ENCODE results near the gene ERMARD.

The ERMARD gene

DNA sequence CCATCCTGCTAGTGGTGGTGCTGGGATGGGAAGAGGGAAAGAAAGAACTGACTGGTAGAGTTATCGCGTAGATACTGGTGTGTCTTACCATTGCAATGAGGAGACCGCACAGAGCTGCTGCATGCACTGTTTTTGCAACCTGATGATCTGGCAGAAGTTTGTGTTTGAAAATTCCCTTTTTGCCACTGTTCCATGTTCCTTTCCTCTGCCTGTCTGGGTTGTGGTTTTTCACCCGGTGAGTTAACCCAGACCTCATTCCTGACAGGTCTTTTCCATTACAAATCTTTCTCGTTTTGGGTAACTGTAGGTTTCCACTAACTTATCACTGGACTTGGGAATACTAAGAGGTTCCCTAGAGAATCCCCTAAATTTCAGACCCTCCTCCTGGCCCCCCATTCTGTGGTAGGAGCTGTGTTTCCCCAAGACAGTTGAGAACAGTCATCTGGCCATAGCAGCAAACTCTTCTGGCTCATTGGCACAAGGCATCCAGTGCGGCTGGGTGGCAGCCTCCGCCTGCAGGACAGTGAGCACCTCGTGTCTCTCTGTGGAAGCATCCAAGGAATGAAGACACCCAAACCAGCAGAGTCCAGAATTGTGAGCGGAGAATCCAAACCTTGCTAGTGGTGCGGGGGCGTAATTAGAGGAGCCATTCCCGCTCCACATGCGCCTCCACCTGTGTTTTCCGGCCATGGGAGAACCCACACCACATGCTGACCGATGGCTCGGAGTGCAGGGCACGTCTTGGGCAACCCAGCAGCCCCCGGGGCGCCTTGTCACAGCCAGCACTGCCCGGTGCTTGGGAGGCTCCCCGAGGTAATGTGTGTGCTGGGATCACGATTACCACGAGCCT is 32.8 kb downstream of the ERMARD start:
- no CpG with 5 or more reads among the region's 23 CpGs for whole genome bisulfite sequencing (ENCODE audit: extremely low coverage, insufficient coverage, insufficient read length)
- H3K4ac ChIP-seq (ENCODE audit: low read depth, low read length), result no peak overlapping the region
- H3K27me3 ChIP-seq (ENCODE audit: insufficient read depth, low read length), result no peaks in the 10 kb centered on the region
- H4K8ac ChIP-seq (ENCODE audit: low read depth, low read length), result no peak overlapping the region
- no peak overlapping the region for H3K4me2 ChIP-seq (ENCODE audit: low read length)
- no peak overlapping the region for H3K14ac ChIP-seq (ENCODE audit: low read length)
- peak in 1 of 2 donors; percentile 39 for DNase-seq
- no peaks in the 10 kb centered on the region for H3K79me1 ChIP-seq (ENCODE audit: low read length)
- no peak overlapping the region for H3K9ac ChIP-seq (ENCODE audit: low read length)
- H2BK120ac ChIP-seq (ENCODE audit: insufficient read depth, low read length, poor library complexity), result no peak overlapping the region
- H3K79me2 ChIP-seq (ENCODE audit: control insufficient read depth, insufficient read depth, low read length, poor library complexity), result no peaks in the 10 kb centered on the region
- peak overlapping the region; percentile 12 for H2BK12ac ChIP-seq (ENCODE audit: low read length)
- no peak overlapping the region for H2BK5ac ChIP-seq (ENCODE audit: low read depth, low read length, poor library complexity)
- H3K9me3 ChIP-seq (ENCODE audit: insufficient read depth, low read depth, low read length), result no peaks in the 10 kb centered on the region
- no peak overlapping the region for H3K27ac ChIP-seq (ENCODE audit: low read depth, low read length)
- peaks cover 6 to 7% of the 10 kb centered on the region in 2 experiments for H3K36me3 ChIP-seq (ENCODE audit: control insufficient read depth in 1 of 2, insufficient read depth in 2 of 2, low read length in 2 of 2)
- H2AK5ac ChIP-seq (ENCODE audit: low read length), result no peak overlapping the region
- H4K91ac ChIP-seq (ENCODE audit: low read depth, low read length), result no peak overlapping the region
- peaks cover 7 to 12% of the 10 kb centered on the region in 2 experiments for H3K4me1 ChIP-seq (ENCODE audit: control insufficient read depth in 1 of 2, insufficient read depth in 2 of 2, low read length in 2 of 2)
- H2AFZ ChIP-seq (ENCODE audit: insufficient read depth, low read length, poor library complexity), result no peak overlapping the region
- H3K23ac ChIP-seq (ENCODE audit: low read length), result no peak overlapping the region
- H3K4me3 ChIP-seq (ENCODE audit: low read depth, low read length), result no peak overlapping the region
- no peak overlapping the region for H3K18ac ChIP-seq (ENCODE audit: low read length)
- no peak overlapping the region for H4K12ac ChIP-seq (ENCODE audit: low read depth, low read length)

DNA sequence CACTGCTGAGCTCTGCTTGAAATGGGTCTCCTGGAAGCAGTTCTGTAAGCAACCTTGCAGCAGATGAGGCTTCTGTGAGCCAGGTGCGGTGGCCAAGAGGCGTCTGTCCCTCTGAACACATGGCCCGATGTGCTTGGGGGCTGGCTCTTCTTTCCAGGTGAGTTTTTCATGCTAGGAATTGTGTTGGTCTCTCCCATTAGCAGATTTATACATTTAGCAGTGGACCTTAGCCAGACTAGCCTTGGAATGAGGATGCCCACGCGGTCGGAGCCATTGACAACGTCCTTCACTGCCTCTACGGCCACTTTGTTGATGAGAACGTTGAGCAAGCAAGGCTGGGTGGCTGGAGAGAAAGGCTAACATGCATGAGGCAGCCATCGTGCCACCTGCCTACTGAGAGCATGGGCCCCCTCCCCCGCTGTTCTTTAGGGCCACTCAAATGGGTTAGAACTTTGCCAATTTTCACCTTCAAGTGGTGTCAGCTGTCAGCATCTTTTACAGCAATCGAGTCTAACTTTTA is 33.5 kb downstream of the ERMARD start:
- Histone ChIP-seq H3K14ac (ENCODE audit: low read length) (no peak overlapping the region), H3K27me3 (ENCODE audit: insufficient read depth, low read length) (no peaks in the 10 kb centered on the region), H3K36me3 (ENCODE audit: control insufficient read depth in 1 of 2, insufficient read depth in 2 of 2, low read length in 2 of 2) (peaks cover 5 to 7% of the 10 kb centered on the region in 2 experiments), H3K9me3 (ENCODE audit: insufficient read depth, low read depth, low read length) (no peaks in the 10 kb centered on the region), H4K8ac (ENCODE audit: low read depth, low read length) (no peak overlapping the region), H2BK5ac (ENCODE audit: low read depth, low read length, poor library complexity) (no peak overlapping the region), H3K4me2 (ENCODE audit: low read length) (no peak overlapping the region), H2BK120ac (ENCODE audit: insufficient read depth, low read length, poor library complexity) (no peak overlapping the region), H2AFZ (ENCODE audit: insufficient read depth, low read length, poor library complexity) (no peak overlapping the region), H3K27ac (ENCODE audit: low read depth, low read length) (no peak overlapping the region), H4K91ac (ENCODE audit: low read depth, low read length) (no peak overlapping the region), H2AK5ac (ENCODE audit: low read length) (no peak overlapping the region), H2BK12ac (ENCODE audit: low read length) (peak overlapping the region; percentile 12), H3K23ac (ENCODE audit: low read length) (no peak overlapping the region), H3K4me3 (ENCODE audit: low read depth, low read length) (no peak overlapping the region), H3K79me1 (ENCODE audit: low read length) (no peaks in the 10 kb centered on the region), H3K4me1 (ENCODE audit: control insufficient read depth in 1 of 2, insufficient read depth in 2 of 2, low read length in 2 of 2) (peaks cover 9 to 12% of the 10 kb centered on the region in 2 experiments), H3K4ac (ENCODE audit: low read depth, low read length) (no peak overlapping the region), H3K18ac (ENCODE audit: low read length) (no peak overlapping the region), H3K79me2 (ENCODE audit: control insufficient read depth, insufficient read depth, low read length, poor library complexity) (no peaks in the 10 kb centered on the region), H4K12ac (ENCODE audit: low read depth, low read length) (no peak overlapping the region), H3K9ac (ENCODE audit: low read length) (no peak overlapping the region)
- WGBS (ENCODE audit: extremely low coverage, insufficient coverage, insufficient read length), result no CpG with 5 or more reads among the region's 12 CpGs
- no peak for DNase-seq

DNA sequence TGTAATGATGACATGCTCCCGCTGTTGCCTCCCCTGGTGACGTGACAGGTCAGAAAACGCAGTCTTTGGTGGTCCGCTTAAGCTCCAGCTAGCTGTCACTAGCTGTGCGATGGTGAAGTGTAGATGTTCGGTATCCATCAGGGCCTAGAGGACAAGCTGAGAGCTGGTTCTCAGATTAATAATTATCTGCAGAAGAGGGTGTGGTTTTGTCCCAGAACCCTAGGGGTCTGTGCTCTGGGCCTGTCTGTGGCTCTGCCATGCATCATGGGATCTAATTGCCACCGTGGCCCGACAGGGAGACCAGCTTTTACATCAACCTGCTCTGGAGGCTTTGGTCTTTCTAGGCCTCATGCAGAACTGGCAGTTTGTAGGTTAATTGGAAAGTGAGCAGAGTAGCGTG is 34.1 kb downstream of the ERMARD start:
- Histone ChIP-seq H3K4me1 (ENCODE audit: control insufficient read depth in 1 of 2, insufficient read depth in 2 of 2, low read length in 2 of 2) (peaks cover 9 to 16% of the 10 kb centered on the region in 2 experiments), H3K4me2 (ENCODE audit: low read length) (no peak overlapping the region)
- no CpG with 5 or more reads among the region's 9 CpGs for WGBS (ENCODE audit: extremely low coverage, insufficient coverage, insufficient read length)

DNA sequence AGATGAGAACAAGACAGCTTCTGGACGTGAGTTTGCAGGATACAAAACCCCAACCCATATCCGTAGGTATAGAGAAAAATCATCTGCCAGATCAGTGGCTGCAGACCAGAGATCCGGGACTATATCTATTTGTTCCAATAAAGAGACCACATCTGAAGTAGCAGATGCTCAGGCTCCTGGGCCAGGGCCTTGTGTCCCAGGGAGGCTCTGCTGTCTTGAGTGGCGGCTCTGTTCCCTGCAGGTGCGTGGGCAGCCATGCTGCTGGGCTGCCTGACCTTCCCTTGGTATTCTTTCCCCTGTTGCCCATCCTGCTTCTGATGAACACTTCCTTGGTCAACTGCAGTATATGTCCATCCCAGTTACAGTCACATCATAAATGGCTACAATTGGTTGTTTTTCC is 34.9 kb downstream of the ERMARD start:
- WGBS (ENCODE audit: extremely low coverage, insufficient coverage, insufficient read length), result no CpG with 5 or more reads among the region's 5 CpGs
- no peak overlapping the region for H2AFZ ChIP-seq (ENCODE audit: insufficient read depth, low read length, poor library complexity)
- peaks cover 9 to 17% of the 10 kb centered on the region in 2 experiments for H3K4me1 ChIP-seq (ENCODE audit: control insufficient read depth in 1 of 2, insufficient read depth in 2 of 2, low read length in 2 of 2)
- H3K4me2 ChIP-seq (ENCODE audit: low read length), result no peak overlapping the region
- H2BK12ac ChIP-seq (ENCODE audit: low read length), result no peak overlapping the region
- H4K8ac ChIP-seq (ENCODE audit: low read depth, low read length), result no peak overlapping the region
- H3K9ac ChIP-seq (ENCODE audit: low read length), result no peak overlapping the region
- no peaks in the 10 kb centered on the region for H3K27me3 ChIP-seq (ENCODE audit: insufficient read depth, low read length)
- no peak overlapping the region for H3K4me3 ChIP-seq (ENCODE audit: low read depth, low read length)
- no peak overlapping the region for H3K4ac ChIP-seq (ENCODE audit: low read depth, low read length)
- peaks cover 3 to 5% of the 10 kb centered on the region in 2 experiments for H3K36me3 ChIP-seq (ENCODE audit: control insufficient read depth in 1 of 2, insufficient read depth in 2 of 2, low read length in 2 of 2)
- H3K18ac ChIP-seq (ENCODE audit: low read length), result no peak overlapping the region
- H4K12ac ChIP-seq (ENCODE audit: low read depth, low read length), result no peak overlapping the region
- H2BK5ac ChIP-seq (ENCODE audit: low read depth, low read length, poor library complexity), result no peak overlapping the region
- H3K14ac ChIP-seq (ENCODE audit: low read length), result no peak overlapping the region
- H2BK120ac ChIP-seq (ENCODE audit: insufficient read depth, low read length, poor library complexity), result no peak overlapping the region
- H3K79me1 ChIP-seq (ENCODE audit: low read length), result no peaks in the 10 kb centered on the region
- no peak overlapping the region for H3K23ac ChIP-seq (ENCODE audit: low read length)
- no peak overlapping the region for H3K27ac ChIP-seq (ENCODE audit: low read depth, low read length)
- no peak overlapping the region for H2AK5ac ChIP-seq (ENCODE audit: low read length)
- no peak for DNase-seq
- H4K91ac ChIP-seq (ENCODE audit: low read depth, low read length), result no peak overlapping the region
- H3K9me3 ChIP-seq (ENCODE audit: insufficient read depth, low read depth, low read length), result no peaks in the 10 kb centered on the region
- H3K79me2 ChIP-seq (ENCODE audit: control insufficient read depth, insufficient read depth, low read length, poor library complexity), result no peaks in the 10 kb centered on the region

More for the DNA sequence above, 34.1 kb downstream of the ERMARD start:
- H3K18ac ChIP-seq (ENCODE audit: low read length), result no peak overlapping the region
- no peak overlapping the region for H4K8ac ChIP-seq (ENCODE audit: low read depth, low read length)
- no peak overlapping the region for H4K12ac ChIP-seq (ENCODE audit: low read depth, low read length)
- peaks cover 3 to 5% of the 10 kb centered on the region in 2 experiments for H3K36me3 ChIP-seq (ENCODE audit: control insufficient read depth in 1 of 2, insufficient read depth in 2 of 2, low read length in 2 of 2)
- DNase-seq, result no peak
- no peak overlapping the region for H2BK120ac ChIP-seq (ENCODE audit: insufficient read depth, low read length, poor library complexity)
- no peak overlapping the region for H3K27ac ChIP-seq (ENCODE audit: low read depth, low read length)
- H4K91ac ChIP-seq (ENCODE audit: low read depth, low read length), result no peak overlapping the region
- no peak overlapping the region for H3K9ac ChIP-seq (ENCODE audit: low read length)
- no peaks in the 10 kb centered on the region for H3K79me1 ChIP-seq (ENCODE audit: low read length)
- no peak overlapping the region for H3K4ac ChIP-seq (ENCODE audit: low read depth, low read length)
- no peak overlapping the region for H2AK5ac ChIP-seq (ENCODE audit: low read length)
- no peak overlapping the region for H3K23ac ChIP-seq (ENCODE audit: low read length)
- no peaks in the 10 kb centered on the region for H3K27me3 ChIP-seq (ENCODE audit: insufficient read depth, low read length)
- no peaks in the 10 kb centered on the region for H3K79me2 ChIP-seq (ENCODE audit: control insufficient read depth, insufficient read depth, low read length, poor library complexity)
- H2BK12ac ChIP-seq (ENCODE audit: low read length), result no peak overlapping the region
- no peak overlapping the region for H3K4me3 ChIP-seq (ENCODE audit: low read depth, low read length)
- H2AFZ ChIP-seq (ENCODE audit: insufficient read depth, low read length, poor library complexity), result no peak overlapping the region
- H2BK5ac ChIP-seq (ENCODE audit: low read depth, low read length, poor library complexity), result no peak overlapping the region
- H3K9me3 ChIP-seq (ENCODE audit: insufficient read depth, low read depth, low read length), result no peaks in the 10 kb centered on the region
- no peak overlapping the region for H3K14ac ChIP-seq (ENCODE audit: low read length)
